Activated naive CD8-positive, alpha-beta T cell treated with anti-CD3 and anti-CD28 coated beads, Interleukin-2, amount 10 ng/mL, durations not matched to agents 7 days and 5 days (primary cell): ENCODE data around the gene A3GALT2. TPM values are rescaled to one million over a fixed set of nuclear protein-coding genes. Genes with fewer than 3 reads are reported as not detected.

Experiments used
- ATAC-seq: fragments of 150-1000 bp; cut with Tn5 transposase; one replicate; pipeline ENCODE4 v1.10.0; 2021; ENCODE audit warnings: low read depth, moderate library complexity
- POLR2A ChIA-PET: fragments of 350-600 bp; sonication (Branson Sonifier 250); formaldehyde crosslinking; loops from one replicate; lab custom pipeline; 2021; ENCODE audit warnings: antibody characterized with exemption; lab: Charles Lee
- DNase-seq: peaks from one replicate; pipeline ENCODE4 v3.0.0; 2021
- H3K27ac Mint-ChIP-seq: one replicate; pipeline ENCODE4 v1.8.0; 2022; ENCODE audit warnings: mild to moderate bottlenecking, mixed read lengths
- H3K27me3 Mint-ChIP-seq: one replicate; pipeline ENCODE4 v1.8.0; 2022; ENCODE audit warnings: mild to moderate bottlenecking, moderate library complexity, mixed read lengths
- H3K36me3 Mint-ChIP-seq: one replicate; pipeline ENCODE4 v1.8.0; 2021; ENCODE audit warnings: mild to moderate bottlenecking, mixed read lengths
- H3K4me1 Mint-ChIP-seq: one replicate; pipeline ENCODE4 v1.8.0; 2021; ENCODE audit warnings: mixed read lengths
- H3K4me3 Mint-ChIP-seq: one replicate; pipeline ENCODE4 v1.8.0; 2022; ENCODE audit warnings: mild to moderate bottlenecking, moderate library complexity, mixed read lengths
- H3K9me3 Mint-ChIP-seq: one replicate; pipeline ENCODE4 v1.8.0; 2021; ENCODE audit warnings: mixed read lengths
- total RNA-seq, 2 experiments: library from RNA; stranded (reverse); gene quantifications; one replicate each; pipeline ENCODE4 v1.2.3, GENCODE V29; 2021

The A3GALT2 gene
- total RNA-seq, 2 experiments from 2014 or later: 0.31 TPM; not detected in 1

DNA sequence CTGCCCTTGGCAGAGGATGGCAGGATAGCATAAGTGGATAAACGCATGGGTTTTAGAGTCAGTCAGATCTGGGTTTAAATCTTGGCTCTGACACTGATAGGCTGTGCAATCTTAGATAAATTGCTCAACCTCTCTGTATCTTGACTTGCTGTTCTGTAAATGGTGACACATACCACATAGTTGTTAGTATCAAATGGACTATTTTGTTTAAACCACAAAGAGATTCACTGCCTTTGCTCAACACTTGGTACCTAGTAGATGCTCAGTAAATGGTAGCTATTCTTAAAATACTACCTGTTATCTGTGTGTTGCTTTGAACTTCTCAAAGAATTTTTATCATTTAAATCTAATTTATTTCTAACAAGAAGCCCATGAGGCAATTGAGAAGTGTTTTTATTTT lies 39.5 kb upstream of the A3GALT2 start:
- POLR2A ChIA-PET: no interaction called here
- Mint-ChIP-seq H3K27me3 (no peaks in the 10 kb centered on the region), H3K9me3 (no peaks in the 10 kb centered on the region), H3K27ac (no peak overlapping the region), H3K36me3 (no peaks in the 10 kb centered on the region), H3K4me3 (no peak overlapping the region), H3K4me1 (peaks cover 7% of the 10 kb centered on the region)
- no peak for DNase-seq
- ATAC-seq: no peak

- H3K27ac Mint-ChIP-seq: no peak overlapping the region
- H3K27me3 Mint-ChIP-seq: no peaks in the 10 kb centered on the region
- no peak for ATAC-seq
- no peaks in the 10 kb centered on the region for H3K9me3 Mint-ChIP-seq
- H3K4me3 Mint-ChIP-seq: no peak overlapping the region
- H3K4me1 Mint-ChIP-seq: peaks cover 7% of the 10 kb centered on the region
- no peak for DNase-seq
- H3K36me3 Mint-ChIP-seq: no peaks in the 10 kb centered on the region
- POLR2A ChIA-PET: no interaction called here
These were observed 39.0 kb upstream of the A3GALT2 start for GRCh38 chr1:33359931-33360330.

DNA sequence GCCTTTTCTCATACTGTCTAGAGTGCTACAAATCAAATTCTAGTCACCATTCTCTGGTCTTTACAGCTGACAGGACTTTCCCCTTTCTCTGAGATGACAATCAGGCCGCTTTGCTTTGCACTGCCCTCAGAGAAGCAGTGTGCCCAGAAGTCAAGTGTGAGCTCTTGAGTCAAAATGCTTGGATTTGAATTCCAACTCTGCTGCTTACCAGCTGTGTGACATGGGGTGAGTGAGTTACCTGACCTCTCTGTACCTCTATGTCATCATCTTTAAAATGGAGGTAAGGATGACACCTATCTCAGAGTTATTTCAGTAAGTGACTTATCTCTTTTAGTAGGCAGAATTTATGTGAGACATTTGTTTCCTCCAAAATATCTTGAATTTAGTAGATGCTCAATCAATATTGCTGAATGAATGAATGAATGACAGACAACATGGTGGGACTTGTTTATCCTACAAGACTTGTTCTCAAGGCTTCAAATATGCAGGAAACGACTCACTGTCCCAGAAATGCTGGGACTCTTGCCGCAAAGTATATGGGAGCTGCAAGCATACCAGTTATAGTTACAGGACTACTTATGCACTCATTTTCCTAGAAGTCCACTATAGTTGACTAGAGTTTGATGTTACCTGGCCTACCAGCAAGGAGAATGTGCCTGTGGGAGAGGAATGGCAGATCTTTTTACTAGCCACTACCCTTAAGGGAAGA lies 38.1 kb upstream of the A3GALT2 start:
- H3K36me3 Mint-ChIP-seq: no peaks in the 10 kb centered on the region
- no peak for DNase-seq
- H3K9me3 Mint-ChIP-seq: no peaks in the 10 kb centered on the region
- POLR2A ChIA-PET: no interaction called here
- no peak for ATAC-seq
- peaks cover 9% of the 10 kb centered on the region for H3K4me1 Mint-ChIP-seq
- no peak overlapping the region for H3K27ac Mint-ChIP-seq
- H3K4me3 Mint-ChIP-seq: no peak overlapping the region
- H3K27me3 Mint-ChIP-seq: no peaks in the 10 kb centered on the region

DNA sequence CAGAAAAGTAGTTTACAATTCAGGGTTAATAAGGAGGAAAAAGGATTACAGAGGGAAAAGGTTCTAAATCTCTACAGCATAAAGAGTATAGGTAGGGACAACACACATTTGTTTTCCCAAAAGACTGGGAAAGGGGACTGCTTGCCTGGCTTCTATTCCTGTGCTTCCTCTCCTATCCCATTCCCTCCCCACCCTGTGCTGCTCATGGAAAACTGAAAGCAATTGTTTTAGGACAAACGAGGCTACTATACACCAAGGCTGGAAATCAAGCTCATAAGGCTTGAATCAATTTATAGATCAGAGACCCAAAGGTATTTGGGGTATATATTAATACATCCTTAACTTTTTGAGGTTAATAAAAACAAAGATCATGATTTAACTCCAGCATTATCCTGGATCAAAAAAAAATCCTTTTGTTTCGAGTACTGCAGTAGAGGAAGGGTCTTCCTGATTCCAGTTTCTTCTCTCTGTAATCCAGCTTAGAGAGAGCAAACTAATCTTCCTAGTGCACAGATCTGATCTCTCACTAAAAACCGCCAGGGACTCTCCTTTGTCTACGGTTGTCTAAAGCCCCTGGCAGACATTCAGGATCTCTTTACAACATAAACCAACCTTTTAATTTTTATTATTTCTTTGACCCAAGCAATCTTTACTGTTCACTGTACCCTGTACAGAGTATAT lies 37.4 kb upstream of the A3GALT2 start:
- no peaks in the 10 kb centered on the region for H3K9me3 Mint-ChIP-seq
- H3K27ac Mint-ChIP-seq: no peak overlapping the region
- no peaks in the 10 kb centered on the region for H3K27me3 Mint-ChIP-seq
- ATAC-seq (no peak), DNase-seq (no peak)
- H3K36me3 Mint-ChIP-seq: no peaks in the 10 kb centered on the region
- H3K4me3 Mint-ChIP-seq: no peak overlapping the region
- peaks cover 9% of the 10 kb centered on the region for H3K4me1 Mint-ChIP-seq
- POLR2A ChIA-PET: no interaction called here

GRCh38 chr1:33357099-33357498 lies 36.2 kb upstream of the A3GALT2 start:
- Mint-ChIP-seq H3K4me3 (no peak overlapping the region), H3K36me3 (no peaks in the 10 kb centered on the region), H3K4me1 (peaks cover 9% of the 10 kb centered on the region), H3K9me3 (no peaks in the 10 kb centered on the region), H3K27ac (no peak overlapping the region), H3K27me3 (no peaks in the 10 kb centered on the region)
- ATAC-seq: no peak
- no peak for DNase-seq
- POLR2A ChIA-PET: no interaction called here

DNA sequence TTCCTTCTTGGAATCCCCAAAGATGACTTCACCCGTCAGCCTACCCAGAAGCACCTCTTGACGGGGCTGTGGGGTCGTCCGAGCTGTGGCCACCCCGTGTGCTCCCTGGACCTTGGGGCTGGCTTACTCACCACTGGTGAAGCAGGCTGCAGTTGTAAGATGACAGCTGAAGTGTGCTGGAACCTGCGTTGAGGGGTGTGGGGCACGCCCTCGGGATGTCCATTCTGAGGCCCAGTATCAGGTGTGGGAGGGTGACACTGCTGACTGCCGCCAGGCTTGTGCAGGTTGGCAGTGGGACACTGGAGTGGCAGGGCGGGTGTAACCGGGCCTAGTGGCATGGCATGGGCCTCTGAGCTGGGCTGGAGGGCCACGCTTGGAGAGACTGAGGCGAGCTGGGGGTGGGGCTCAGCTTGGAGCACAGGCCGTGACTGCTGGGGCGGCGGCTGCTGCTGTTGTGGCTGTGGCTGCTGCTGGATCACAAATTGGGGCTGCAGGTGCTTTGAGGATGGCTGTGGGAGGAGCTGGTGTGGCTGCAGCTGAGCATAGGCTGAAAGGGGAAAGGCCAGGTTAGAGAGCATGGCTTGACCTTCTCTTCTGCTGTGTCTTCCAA lies 33.9 kb upstream of the A3GALT2 start:
- H3K27ac Mint-ChIP-seq: no peak overlapping the region
- no peaks in the 10 kb centered on the region for H3K9me3 Mint-ChIP-seq
- ATAC-seq (no peak), DNase-seq (no peak)
- POLR2A ChIA-PET: no interaction called here
- peaks cover 15% of the 10 kb centered on the region for H3K4me1 Mint-ChIP-seq
- H3K36me3 Mint-ChIP-seq: no peaks in the 10 kb centered on the region
- no peaks in the 10 kb centered on the region for H3K27me3 Mint-ChIP-seq
- H3K4me3 Mint-ChIP-seq: no peak overlapping the region

- Mint-ChIP-seq H3K9me3 (no peaks in the 10 kb centered on the region), H3K27me3 (no peaks in the 10 kb centered on the region), H3K27ac (no peak overlapping the region), H3K4me3 (no peak overlapping the region), H3K36me3 (peaks cover 1% of the 10 kb centered on the region), H3K4me1 (peaks cover 16% of the 10 kb centered on the region)
- DNase-seq (no peak), ATAC-seq (no peak)
- POLR2A ChIA-PET: no interaction called here
These were observed 32.6 kb upstream of the A3GALT2 start for GRCh38 chr1:33353531-33353930.

DNA sequence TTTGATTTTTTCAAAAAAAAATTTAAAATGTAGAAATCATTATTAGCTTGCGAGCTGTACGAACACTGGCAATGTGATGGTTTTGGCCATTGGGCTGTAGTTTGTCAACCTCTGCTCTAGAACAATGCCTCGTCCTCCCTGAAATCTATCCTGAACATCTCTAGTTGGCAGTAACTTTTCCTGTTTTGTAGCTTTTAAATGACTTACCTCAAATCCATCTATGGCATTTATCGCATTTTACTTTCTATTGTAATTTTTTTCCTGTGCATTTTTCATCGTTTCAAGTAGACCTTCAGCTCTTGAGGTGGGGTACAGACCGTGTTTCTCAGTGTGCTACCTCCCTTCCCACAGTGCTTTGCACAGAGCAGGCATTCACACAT lies 30.4 kb upstream of the A3GALT2 start:
- POLR2A ChIA-PET: interaction anchor here (1.1 to 1.2 kb wide), 2 partner anchors 14 to 94 kb away, joined by 3 to 6 read pairs; no protein-coding TSS in a partner anchor
- no peaks in the 10 kb centered on the region for H3K9me3 Mint-ChIP-seq

GRCh38 chr1:33350611-33351280 lies 29.8 kb upstream of the A3GALT2 start:
- Mint-ChIP-seq H3K4me1 (peaks cover 37% of the 10 kb centered on the region), H3K4me3 (peak overlapping the region; percentile 84), H3K9me3 (no peaks in the 10 kb centered on the region), H3K27me3 (no peaks in the 10 kb centered on the region), H3K36me3 (peaks cover 15% of the 10 kb centered on the region), H3K27ac (peak overlapping the region; percentile 88)
- DNase-seq: no peak
- POLR2A ChIA-PET: interaction anchor here (0.7 to 1.4 kb wide), 6 partner anchors 12 to 534 kb away, joined by 3 to 4 read pairs (median 4); partner anchors contain the start of genes S100PBP, TRIM62 and YARS1
- no peak for ATAC-seq

More for the DNA sequence above, 30.4 kb upstream of the A3GALT2 start:
- H3K27me3 Mint-ChIP-seq: no peaks in the 10 kb centered on the region
- no peak for DNase-seq
- no peak overlapping the region for H3K27ac Mint-ChIP-seq
- peaks cover 14% of the 10 kb centered on the region for H3K36me3 Mint-ChIP-seq
- H3K4me1 Mint-ChIP-seq: peaks cover 34% of the 10 kb centered on the region
- peak overlapping the region; percentile 8 for H3K4me3 Mint-ChIP-seq
- no peak for ATAC-seq

- POLR2A ChIA-PET: interaction anchor here (0.7 to 1.4 kb wide), 9 partner anchors 11 to 533 kb away, joined by 3 to 6 read pairs (median 3); partner anchors contain the start of genes S100PBP, TRIM62 and YARS1
- Mint-ChIP-seq H3K4me3 (peak overlapping the region; percentile 84), H3K36me3 (peaks cover 18% of the 10 kb centered on the region), H3K27me3 (no peaks in the 10 kb centered on the region), H3K4me1 (peaks cover 42% of the 10 kb centered on the region), H3K27ac (peak overlapping the region; percentile 88), H3K9me3 (no peaks in the 10 kb centered on the region)
- ATAC-seq: peak; percentile 84
- peak; percentile 85 for DNase-seq
These were observed 29.1 kb upstream of the A3GALT2 start for GRCh38 chr1:33349778-33350610.

DNA sequence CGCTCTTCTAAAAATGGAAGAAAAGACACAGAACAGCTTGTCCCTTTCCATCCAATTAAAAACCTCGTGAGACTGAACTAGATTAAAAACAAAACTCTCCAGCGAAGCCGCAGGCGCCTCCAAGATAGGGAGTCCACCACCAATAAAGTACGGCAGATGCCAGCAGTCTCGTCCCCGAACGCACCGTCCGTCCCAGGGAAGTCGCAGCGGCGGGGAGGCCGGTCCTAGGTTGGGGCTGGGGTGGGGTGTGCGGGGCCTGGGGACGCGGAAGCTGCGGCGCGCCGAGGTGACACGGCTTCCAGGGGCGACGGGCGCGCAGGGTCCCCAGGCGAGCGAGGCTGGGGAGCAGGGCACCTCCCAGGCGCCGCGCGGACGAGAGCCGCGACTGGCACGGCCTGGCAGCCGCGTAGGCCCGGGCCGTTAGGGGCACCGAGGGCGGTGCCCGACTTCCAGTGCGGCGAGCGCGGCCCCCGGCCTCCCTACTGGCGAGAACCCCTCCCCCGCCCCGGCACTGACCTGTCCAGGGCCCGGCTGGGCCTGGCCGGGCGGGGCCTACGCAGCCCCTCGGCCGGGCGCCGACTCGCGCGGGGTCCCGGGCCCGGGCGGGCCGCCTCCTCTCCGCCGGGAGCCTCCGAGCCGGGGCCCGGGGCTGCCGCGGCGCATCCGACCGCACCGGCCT lies 28.3 kb upstream of the A3GALT2 start:
- no peaks in the 10 kb centered on the region for H3K9me3 Mint-ChIP-seq
- H3K4me1 Mint-ChIP-seq: peaks cover 43% of the 10 kb centered on the region
- H3K27me3 Mint-ChIP-seq: no peaks in the 10 kb centered on the region
- peak overlapping the region; percentile 85 for H3K4me3 Mint-ChIP-seq
- peak overlapping the region; percentile 92 for H3K27ac Mint-ChIP-seq
- DNase-seq: peak; percentile 72
- peak; percentile 46 for ATAC-seq
- POLR2A ChIA-PET: interaction anchor here (0.7 to 1.4 kb wide), 7 partner anchors 14 to 532 kb away, joined by 3 to 6 read pairs (median 3); partner anchors contain the start of genes S100PBP and YARS1
- H3K36me3 Mint-ChIP-seq: peaks cover 19% of the 10 kb centered on the region

GRCh38 chr1:33348676-33349080 lies 27.8 kb upstream of the A3GALT2 start:
- POLR2A ChIA-PET: interaction anchor here (1.2 kb wide), 1 partner anchor 13 kb away, joined by 3 read pairs; no protein-coding TSS in a partner anchor
- Mint-ChIP-seq H3K27me3 (no peaks in the 10 kb centered on the region), H3K36me3 (peaks cover 19% of the 10 kb centered on the region), H3K4me1 (peaks cover 46% of the 10 kb centered on the region), H3K27ac (peak overlapping the region; percentile 92), H3K9me3 (no peaks in the 10 kb centered on the region), H3K4me3 (peak overlapping the region; percentile 85)
- no peak for DNase-seq
- ATAC-seq: no peak
